PFSK-1 (cell line): ENCODE data around the gene TTLL6.

Source experiments
- FOXP2 ChIP-seq: optimal IDR thresholded peaks from 2 replicates; pipeline ENCODE3; 2011; ENCODE audit warnings: borderline replicate concordance, control low read depth, inconsistent platforms; ENCODE audit not compliant: insufficient read depth; ENCODE audit errors: extremely low read length, extremely low read depth
- POLR2AphosphoS5 ChIP-seq: IDR thresholded peaks from 2 replicates; pipeline ENCODE4 v1.6.1; 2012; ENCODE audit warnings: low read depth, mild to moderate bottlenecking, control low read depth, low read length, moderate library complexity
- REST ChIP-seq, 2 experiments: IDR thresholded peaks; 2 replicates each; pipeline versions ENCODE4 v1.6.1 to v1.8.0; 2011 to 2012; ENCODE audit warnings: low read depth in 2 of 2, low read length in 2 of 2, control low read depth in 1 of 2, inconsistent platforms in 1 of 2, mild to moderate bottlenecking in 1 of 2, moderate library complexity in 1 of 2; ENCODE audit not compliant: insufficient read depth in 1 of 2
- SIN3A ChIP-seq: IDR thresholded peaks from 2 replicates; pipeline ENCODE4 v1.6.1; 2012; ENCODE audit warnings: mild to moderate bottlenecking, low read length, moderate library complexity, borderline replicate concordance; ENCODE audit not compliant: insufficient read depth
- TAF1 ChIP-seq: IDR thresholded peaks from 2 replicates; pipeline ENCODE4 v1.6.1; 2012; ENCODE audit warnings: low read length, control low read depth, borderline replicate concordance; ENCODE audit not compliant: insufficient read depth

TTLL6 gene

GRCh38 chr17:48733632-48734328 is 83.2 kb downstream of the TTLL6 start:
- TF ChIP-seq TAF1 = no peak
- no peak for TF ChIP-seq FOXP2
- TF ChIP-seq REST (IDR thresholded peaks at IDR 0.05; ENCODE audit: insufficient read depth in 1 of 2, low read depth in 2 of 2, low read length in 2 of 2) = no peak
- no peak for TF ChIP-seq SIN3A
- TF ChIP-seq POLR2AphosphoS5 = no peak

GRCh38 chr17:48732688-48733629 is 84.1 kb downstream of the TTLL6 start:
- no peak for TF ChIP-seq SIN3A
- TF ChIP-seq TAF1 = no peak
- TF ChIP-seq POLR2AphosphoS5 = no peak
- TF ChIP-seq REST (IDR thresholded peaks at IDR 0.05; ENCODE audit: insufficient read depth in 1 of 2, low read depth in 2 of 2, low read length in 2 of 2) = no peak
- no peak for TF ChIP-seq FOXP2

GRCh38 chr17:48731355-48731754 is 85.7 kb downstream of the TTLL6 start:
- no peak for TF ChIP-seq SIN3A
- TF ChIP-seq POLR2AphosphoS5 = no peak
- TF ChIP-seq TAF1 = no peak
- TF ChIP-seq FOXP2 = no peak
- no peak for TF ChIP-seq REST (IDR thresholded peaks at IDR 0.05; ENCODE audit: insufficient read depth in 1 of 2, low read depth in 2 of 2, low read length in 2 of 2)

GRCh38 chr17:48730240-48730550 is 86.8 kb downstream of the TTLL6 start:
- TF ChIP-seq FOXP2 = no peak

DNA sequence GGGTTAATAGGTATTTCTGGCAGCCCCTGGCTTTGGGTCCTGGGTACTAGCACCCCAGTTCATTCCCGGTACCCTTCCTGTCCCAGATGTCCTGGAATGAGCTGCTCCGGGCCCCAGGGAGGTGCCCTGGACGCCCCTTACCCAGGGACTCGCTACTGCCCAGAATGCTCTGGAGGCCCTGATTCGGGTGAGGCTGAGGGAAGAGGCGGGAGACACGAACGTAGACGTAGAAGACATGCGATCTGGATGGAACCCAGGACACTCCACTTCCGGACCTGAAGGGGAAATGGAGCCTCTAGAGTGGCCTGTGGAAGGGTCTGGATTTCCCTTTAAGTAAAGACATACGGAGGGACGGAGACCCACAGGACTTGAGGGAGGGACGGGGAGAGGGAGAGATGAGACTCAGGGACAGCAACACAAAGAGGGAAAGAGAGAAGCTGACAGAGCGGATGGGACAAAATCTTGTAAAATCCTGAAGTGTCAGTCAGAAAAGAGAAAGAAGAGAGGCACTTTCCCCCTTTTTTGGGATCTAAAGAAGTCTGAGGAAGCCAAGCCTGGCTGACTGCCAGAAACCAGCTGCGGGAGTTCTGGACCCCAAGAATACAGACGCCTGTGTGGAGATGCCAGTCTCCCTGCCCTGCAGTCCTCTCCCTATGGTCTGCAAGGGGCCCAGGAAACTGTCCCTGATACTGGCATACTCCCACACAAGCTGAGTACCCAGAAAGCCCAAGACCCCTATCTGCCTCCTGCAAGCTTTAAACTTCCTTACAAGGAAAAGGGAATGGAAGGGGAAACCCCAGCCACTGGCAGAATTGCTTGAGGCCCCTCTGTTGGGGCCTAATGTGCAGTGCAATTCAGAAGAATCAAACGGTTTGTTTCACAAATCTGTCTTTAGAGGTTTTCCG is 87.4 kb downstream of the TTLL6 start:
- TF ChIP-seq POLR2AphosphoS5 = no peak
- TF ChIP-seq FOXP2 = no peak
